Peyer's patch (tissue), 4 donors: ENCODE measurements around the gene SCAMP1. TPM values are rescaled to one million over a fixed set of nuclear protein-coding genes. Genes with fewer than 3 reads are reported as not detected.

Experiments used
- DNase-seq, 3 donors: peaks; one replicate each; pipeline ENCODE4 v3.0.0-alpha.2; 2017 to 2019
- H3K27ac ChIP-seq, 4 donors: fragments of 200-600 bp; sonication (generic); one replicate each; pipeline ENCODE4 v1.5.1; 2016 to 2019
- H3K27me3 ChIP-seq, 2 donors: fragments of 200-600 bp; sonication (generic); one replicate each; pipeline ENCODE4 v1.5.1; 2019
- H3K36me3 ChIP-seq, 3 donors: fragments of 200-600 bp; sonication (generic); one replicate each; pipeline ENCODE4 v1.5.1; 2016 to 2019
- H3K4me1 ChIP-seq, 4 donors: fragments of 200-600 bp; sonication (generic); one replicate each; pipeline ENCODE4 v1.5.1; 2016 to 2019
- H3K4me3 ChIP-seq, 4 donors: fragments of 200-600 bp; sonication (generic); 1 replicate in 3 of 4; 2 replicates in 1 of 4; pipeline ENCODE4 v1.5.1; 2016 to 2019; ENCODE audit warnings: mild to moderate bottlenecking in 1 of 4
- H3K9me3 ChIP-seq, 4 donors: fragments of 200-600 bp; sonication (generic); one replicate each; pipeline ENCODE4 v1.5.1; 2016 to 2019; ENCODE audit warnings: mild to moderate bottlenecking in 1 of 4
- POLR2A ChIP-seq, 2 donors: fragments of 450-650 bp; IDR thresholded peaks; one replicate each; pipeline ENCODE4 v1.5.1; 2017; ENCODE audit warnings: antibody characterized with exemption in 2 of 2, mild to moderate bottlenecking in 2 of 2, moderate library complexity in 2 of 2
- total RNA-seq, 4 donors: library from RNA; depleted of rRNA; stranded (reverse); fragments of >200 nt; gene quantifications; one replicate each; pipeline ENCODE4 v1.1.0, GENCODE V29; 2016
- TF ChIP-seq, protein P1 (sequence below), 6 experiments: fragments of 450-650 bp in 4 of 6; fragments of 200-600 bp in 2 of 6; sonication (generic) in 1 of 6; IDR thresholded peaks; one replicate each; pipeline ENCODE4 v1.5.1; 2017 to 2019; ENCODE audit warnings: antibody characterized with exemption in 6 of 6, mild to moderate bottlenecking in 3 of 6, moderate library complexity in 1 of 6

Gene SCAMP1
- total RNA-seq, 4 donors from 2014 or later, result 10.6 to 17.3 (median 11.5) TPM

- TF ChIP-seq POLR2A (IDR thresholded peaks at IDR 0.05), result no peak
- TF ChIP-seq, protein P1, sequence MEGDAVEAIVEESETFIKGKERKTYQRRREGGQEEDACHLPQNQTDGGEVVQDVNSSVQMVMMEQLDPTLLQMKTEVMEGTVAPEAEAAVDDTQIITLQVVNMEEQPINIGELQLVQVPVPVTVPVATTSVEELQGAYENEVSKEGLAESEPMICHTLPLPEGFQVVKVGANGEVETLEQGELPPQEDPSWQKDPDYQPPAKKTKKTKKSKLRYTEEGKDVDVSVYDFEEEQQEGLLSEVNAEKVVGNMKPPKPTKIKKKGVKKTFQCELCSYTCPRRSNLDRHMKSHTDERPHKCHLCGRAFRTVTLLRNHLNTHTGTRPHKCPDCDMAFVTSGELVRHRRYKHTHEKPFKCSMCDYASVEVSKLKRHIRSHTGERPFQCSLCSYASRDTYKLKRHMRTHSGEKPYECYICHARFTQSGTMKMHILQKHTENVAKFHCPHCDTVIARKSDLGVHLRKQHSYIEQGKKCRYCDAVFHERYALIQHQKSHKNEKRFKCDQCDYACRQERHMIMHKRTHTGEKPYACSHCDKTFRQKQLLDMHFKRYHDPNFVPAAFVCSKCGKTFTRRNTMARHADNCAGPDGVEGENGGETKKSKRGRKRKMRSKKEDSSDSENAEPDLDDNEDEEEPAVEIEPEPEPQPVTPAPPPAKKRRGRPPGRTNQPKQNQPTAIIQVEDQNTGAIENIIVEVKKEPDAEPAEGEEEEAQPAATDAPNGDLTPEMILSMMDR (IDR thresholded peaks at IDR 0.05), result no peak
Measured at GRCh38 chr5:78475370-78475769, 115.0 kb downstream of the SCAMP1 start.

GRCh38 chr5:78476795-78477194 lies 116.4 kb downstream of the SCAMP1 start:
- no peaks in the 10 kb centered on the region for H3K4me1 ChIP-seq
- no peaks in the 10 kb centered on the region for H3K27me3 ChIP-seq
- no peak for TF ChIP-seq POLR2A (IDR thresholded peaks at IDR 0.05)
- TF ChIP-seq, protein P1 (IDR thresholded peaks at IDR 0.05), result no peak
- DNase-seq, result no peak
- peaks cover 0 to 7% (median 0%) of the 10 kb centered on the region in 3 donors for H3K36me3 ChIP-seq
- no peaks in the 10 kb centered on the region for H3K9me3 ChIP-seq
- H3K27ac ChIP-seq, result no peak overlapping the region
- H3K4me3 ChIP-seq, result no peak overlapping the region

More at GRCh38 chr5:78475370-78475769, 115.0 kb downstream of the SCAMP1 start:
- no peaks in the 10 kb centered on the region for H3K9me3 ChIP-seq
- no peak for DNase-seq
- H3K27me3 ChIP-seq, result no peaks in the 10 kb centered on the region
- H3K4me1 ChIP-seq, result no peaks in the 10 kb centered on the region
- no peak overlapping the region for H3K4me3 ChIP-seq
- H3K27ac ChIP-seq, result no peak overlapping the region
- H3K36me3 ChIP-seq, result peaks cover 0 to 7% (median 0%) of the 10 kb centered on the region in 3 donors

DNA sequence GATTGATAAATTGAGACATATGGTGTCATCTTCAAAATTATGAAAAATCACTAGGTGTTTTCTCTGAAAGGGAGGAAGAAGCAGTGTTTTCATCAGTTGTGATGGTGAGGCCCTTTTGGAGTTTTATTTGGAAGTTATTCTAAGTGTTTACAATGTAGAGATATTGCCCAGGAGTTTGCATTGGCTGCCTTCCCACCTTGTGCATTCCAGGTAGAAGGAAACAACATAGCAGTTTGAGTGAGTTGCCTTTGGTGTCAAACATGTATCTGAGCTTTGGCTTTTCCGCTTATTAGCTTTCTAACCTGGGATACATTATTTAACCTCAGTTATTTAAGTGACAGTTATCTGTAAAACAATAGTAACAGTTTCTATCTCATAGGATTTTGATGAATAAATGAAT lies 122.5 kb downstream of the SCAMP1 start:
- Histone ChIP-seq H3K4me3 (no peak overlapping the region), H3K4me1 (peaks cover 0 to 5% (median 0%) of the 10 kb centered on the region in 4 donors), H3K27me3 (no peaks in the 10 kb centered on the region), H3K36me3 (peaks cover 0 to 18% (median 2%) of the 10 kb centered on the region in 3 donors), H3K9me3 (no peaks in the 10 kb centered on the region), H3K27ac (no peak overlapping the region)
- TF ChIP-seq, protein P1 (IDR thresholded peaks at IDR 0.05), result no peak
- TF ChIP-seq POLR2A (IDR thresholded peaks at IDR 0.05), result no peak
- no peak for DNase-seq

DNA sequence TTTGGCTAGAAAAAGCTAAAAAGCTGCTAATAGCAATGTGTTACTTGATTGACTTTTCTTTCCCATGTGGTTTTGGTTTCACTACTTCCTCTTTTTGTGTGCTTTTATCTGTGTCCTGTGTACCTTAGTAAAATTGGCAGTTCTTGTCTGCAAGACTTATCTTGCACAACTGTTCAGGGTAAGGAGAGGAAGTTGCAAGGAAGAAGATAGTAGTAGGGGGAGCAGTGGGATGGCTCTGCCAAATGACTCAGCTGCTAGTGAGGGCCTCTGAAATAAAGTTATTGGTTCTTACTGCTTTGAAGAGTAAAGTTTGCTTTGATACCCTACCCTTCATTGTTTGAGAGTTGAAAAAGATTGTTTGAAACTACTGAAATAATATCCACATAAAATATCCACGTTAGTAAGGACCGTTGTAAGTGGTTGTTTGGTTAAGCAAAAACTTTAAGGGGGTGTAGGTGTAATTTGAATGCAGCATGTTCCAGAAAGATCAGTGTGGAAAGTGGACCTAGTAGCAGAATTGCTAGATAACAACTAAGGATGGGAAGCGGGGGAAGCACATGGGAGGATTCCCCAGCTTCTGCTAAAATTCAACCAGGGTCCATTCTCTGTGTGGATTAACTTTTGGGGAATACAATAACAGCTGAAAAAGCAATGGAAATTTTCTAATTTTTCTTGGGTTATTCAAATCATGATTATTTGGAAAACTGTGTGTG lies 123.5 kb downstream of the SCAMP1 start:
- Histone ChIP-seq H3K4me3 (no peak overlapping the region), H3K27me3 (no peaks in the 10 kb centered on the region), H3K9me3 (no peaks in the 10 kb centered on the region), H3K27ac (peak overlapping the region in 2 of 4 donors; percentile 1 to 8), H3K36me3 (peaks cover 0 to 29% (median 6%) of the 10 kb centered on the region in 3 donors), H3K4me1 (peaks cover 0 to 5% (median 0%) of the 10 kb centered on the region in 4 donors)
- DNase-seq, result peak in 1 of 3 donors; percentile 27
- TF ChIP-seq, protein P1 (IDR thresholded peaks at IDR 0.05), result no peak
- TF ChIP-seq POLR2A (IDR thresholded peaks at IDR 0.05), result no peak

DNA sequence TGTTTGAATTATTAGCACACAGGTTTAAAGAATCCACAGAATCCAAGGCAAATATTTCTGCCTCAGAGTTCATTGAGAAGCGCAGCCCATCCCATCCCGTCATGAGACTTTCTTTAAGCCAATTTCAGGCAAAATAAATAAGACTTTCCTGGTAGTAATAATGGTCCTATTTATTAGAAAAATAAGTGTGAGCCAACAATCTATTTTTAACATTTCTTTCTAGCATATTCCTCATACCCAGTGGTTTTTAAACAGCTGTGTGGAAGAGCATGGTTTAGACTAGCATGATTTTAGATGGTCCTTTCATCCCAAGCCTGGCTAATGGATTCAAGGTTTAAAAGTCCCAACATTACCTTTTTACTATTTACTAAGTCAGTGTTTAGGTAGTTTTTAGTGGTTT lies 125.8 kb downstream of the SCAMP1 start:
- Histone ChIP-seq H3K36me3 (peaks cover 0 to 29% (median 6%) of the 10 kb centered on the region in 3 donors), H3K4me3 (no peak overlapping the region), H3K9me3 (no peaks in the 10 kb centered on the region), H3K4me1 (peaks cover 0 to 5% (median 0%) of the 10 kb centered on the region in 4 donors), H3K27ac (no peak overlapping the region), H3K27me3 (no peaks in the 10 kb centered on the region)
- no peak for TF ChIP-seq POLR2A (IDR thresholded peaks at IDR 0.05)
- TF ChIP-seq, protein P1 (IDR thresholded peaks at IDR 0.05), result no peak
- DNase-seq, result no peak
